Stimulated activated effector memory CD8-positive, alpha-beta T cell treated with anti-CD3 and anti-CD28 coated beads, Interleukin-12 subunit alpha, Interleukin-12 subunit beta, amount 100 ng/mL, for 72 hours (primary cell): ENCODE results near the gene AQP6.

ENCODE experiments used
- ATAC-seq: fragments of 150-1000 bp; cut with Tn5 transposase; 2 replicates; pipeline ENCODE4 v1.10.0; 2021
- DNase-seq, 2 donors: peaks; one replicate each; pipeline ENCODE4 v3.0.0; 2021 to 2022; ENCODE audit warnings: low spot score in 2 of 2
- H3K27ac Mint-ChIP-seq: one replicate; pipeline ENCODE4 v1.8.0; 2022; ENCODE audit warnings: mild to moderate bottlenecking, mixed read lengths
- H3K36me3 Mint-ChIP-seq: one replicate; pipeline ENCODE4 v1.8.0; 2022; ENCODE audit warnings: mild to moderate bottlenecking, mixed read lengths
- H3K4me1 Mint-ChIP-seq: one replicate; pipeline ENCODE4 v1.8.0; 2022; ENCODE audit warnings: mixed read lengths
- H3K4me3 Mint-ChIP-seq: one replicate; pipeline ENCODE4 v1.8.0; 2022; ENCODE audit warnings: mild to moderate bottlenecking, mixed read lengths
- H3K9me3 Mint-ChIP-seq: one replicate; pipeline ENCODE4 v1.8.0; 2022; ENCODE audit warnings: mixed read lengths

Gene AQP6

GRCh38 chr12:49972641-49973360 is at the start of gene AQP6:
Gene AQP6, plus strand, starts transcription at chr12:49972947. Its CDS starts 227 bp downstream, at chr12:49973174.
- Mint-ChIP-seq H3K9me3 (no peaks in the 10 kb centered on the region), H3K4me3 (no peak within 1 kb of the TSS), H3K27ac (no peak within 1 kb of the TSS), H3K36me3 (no peaks in the 10 kb centered on the region), H3K4me1 (peaks cover under 1% of the 10 kb centered on the region)
- DNase-seq: no peak
- ATAC-seq: no peak

- Mint-ChIP-seq H3K4me3 (no peak overlapping the region), H3K27ac (no peak overlapping the region), H3K36me3 (no peaks in the 10 kb centered on the region), H3K9me3 (no peaks in the 10 kb centered on the region), H3K4me1 (peaks cover 8% of the 10 kb centered on the region)
- ATAC-seq (no peak), DNase-seq (no peak)
These were observed 49.6 kb upstream of the AQP6 start for GRCh38 chr12:49923035-49923644.

GRCh38 chr12:49923880-49924556 is 48.7 kb upstream of the AQP6 start:
- no peak overlapping the region for H3K4me3 Mint-ChIP-seq

GRCh38 chr12:49924628-49925246 is 48.0 kb upstream of the AQP6 start:
- Mint-ChIP-seq H3K4me1 (peaks cover 8% of the 10 kb centered on the region), H3K9me3 (no peaks in the 10 kb centered on the region), H3K27ac (no peak overlapping the region), H3K36me3 (no peaks in the 10 kb centered on the region), H3K4me3 (no peak overlapping the region)
- DNase-seq (no peak), ATAC-seq (no peak)

More at GRCh38 chr12:49923880-49924556, 48.7 kb upstream of the AQP6 start:
- Mint-ChIP-seq H3K4me1 (peaks cover 8% of the 10 kb centered on the region), H3K27ac (no peak overlapping the region), H3K9me3 (no peaks in the 10 kb centered on the region), H3K36me3 (no peaks in the 10 kb centered on the region)
- ATAC-seq: no peak
- DNase-seq: no peak

- Mint-ChIP-seq H3K36me3 (no peaks in the 10 kb centered on the region), H3K4me3 (no peak overlapping the region), H3K4me1 (peaks cover 8% of the 10 kb centered on the region), H3K27ac (no peak overlapping the region), H3K9me3 (no peaks in the 10 kb centered on the region)
- no peak for ATAC-seq
- no peak for DNase-seq
These were observed 47.1 kb upstream of the AQP6 start for GRCh38 chr12:49925433-49926204.

GRCh38 chr12:49928471-49928870 is 44.3 kb upstream of the AQP6 start:
- no peaks in the 10 kb centered on the region for H3K36me3 Mint-ChIP-seq
- no peak for ATAC-seq
- no peaks in the 10 kb centered on the region for H3K9me3 Mint-ChIP-seq
- no peak overlapping the region for H3K27ac Mint-ChIP-seq
- no peaks in the 10 kb centered on the region for H3K4me1 Mint-ChIP-seq
- no peak overlapping the region for H3K4me3 Mint-ChIP-seq
- no peak for DNase-seq

- no peak for ATAC-seq
- Mint-ChIP-seq H3K4me1 (no peaks in the 10 kb centered on the region), H3K9me3 (no peaks in the 10 kb centered on the region)
These were observed 43.2 kb upstream of the AQP6 start for GRCh38 chr12:49929581-49929980.

GRCh38 chr12:49930515-49931288 is 42.0 kb upstream of the AQP6 start:
- Mint-ChIP-seq H3K9me3 (no peaks in the 10 kb centered on the region), H3K27ac (no peak overlapping the region), H3K4me1 (no peaks in the 10 kb centered on the region), H3K36me3 (no peaks in the 10 kb centered on the region), H3K4me3 (no peak overlapping the region)
- DNase-seq: no peak
- peak; percentile 74 for ATAC-seq

More at GRCh38 chr12:49929581-49929980, 43.2 kb upstream of the AQP6 start:
- Mint-ChIP-seq H3K4me3 (no peak overlapping the region), H3K36me3 (no peaks in the 10 kb centered on the region), H3K27ac (no peak overlapping the region)
- no peak for DNase-seq

GRCh38 chr12:49932023-49932422 is 40.7 kb upstream of the AQP6 start:
- Mint-ChIP-seq H3K4me1 (no peaks in the 10 kb centered on the region), H3K36me3 (no peaks in the 10 kb centered on the region), H3K27ac (no peak overlapping the region), H3K9me3 (no peaks in the 10 kb centered on the region), H3K4me3 (no peak overlapping the region)
- ATAC-seq: no peak
- no peak for DNase-seq

- Mint-ChIP-seq H3K4me3 (no peak overlapping the region), H3K27ac (no peak overlapping the region), H3K36me3 (no peaks in the 10 kb centered on the region), H3K4me1 (no peaks in the 10 kb centered on the region), H3K9me3 (no peaks in the 10 kb centered on the region)
- ATAC-seq: no peak
- no peak for DNase-seq
These were observed 40.1 kb upstream of the AQP6 start for GRCh38 chr12:49932533-49933130.

- no peak for ATAC-seq
- DNase-seq: no peak
- H3K4me1 Mint-ChIP-seq: no peaks in the 10 kb centered on the region
- H3K27ac Mint-ChIP-seq: no peak overlapping the region
- no peak overlapping the region for H3K4me3 Mint-ChIP-seq
- H3K9me3 Mint-ChIP-seq: no peaks in the 10 kb centered on the region
- H3K36me3 Mint-ChIP-seq: no peaks in the 10 kb centered on the region
These were observed 39.0 kb upstream of the AQP6 start for GRCh38 chr12:49933796-49934195.

GRCh38 chr12:49934505-49934904 is 38.2 kb upstream of the AQP6 start:
- DNase-seq (no peak), ATAC-seq (no peak)
- Mint-ChIP-seq H3K4me3 (no peak overlapping the region), H3K27ac (no peak overlapping the region), H3K36me3 (no peaks in the 10 kb centered on the region), H3K9me3 (no peaks in the 10 kb centered on the region), H3K4me1 (no peaks in the 10 kb centered on the region)

- DNase-seq (no peak), ATAC-seq (no peak)
- Mint-ChIP-seq H3K36me3 (no peaks in the 10 kb centered on the region), H3K27ac (no peak overlapping the region), H3K4me1 (no peaks in the 10 kb centered on the region), H3K4me3 (no peak overlapping the region), H3K9me3 (no peaks in the 10 kb centered on the region)
These were observed 35.8 kb upstream of the AQP6 start for GRCh38 chr12:49936925-49937324.

GRCh38 chr12:49937639-49938300 is 35.0 kb upstream of the AQP6 start:
- Mint-ChIP-seq H3K36me3 (no peaks in the 10 kb centered on the region), H3K4me1 (peaks cover 2% of the 10 kb centered on the region), H3K4me3 (no peak overlapping the region), H3K27ac (no peak overlapping the region), H3K9me3 (no peaks in the 10 kb centered on the region)
- DNase-seq: no peak
- no peak for ATAC-seq
